NCI-H146 treated with DMSO at 0.1 percent for 48 hours (cell line): Measurements from ENCODE around the gene ARL4A.
A peak's percentile ranks its signal among the peaks of the same experiment; 100 is the strongest.
"Not testable (repeated sequence)": the region's sequence is repeated elsewhere in the genome, so short reads cannot be mapped to it uniquely, and the experiment has no call there.

Source experiments
- DNase-seq: peaks from one replicate; lab custom pipeline; 2025; ENCODE audit not compliant: unreplicated experiment; lab: John Stamatoyannopoulos, UW

ARL4A gene

GRCh38 chr7:12686891-12687717, at the start of gene ARL4A:
ARL4A (plus strand) TSS chr7:12687633; CDS start chr7:12688255, 622 bp downstream.
- DNase-seq: peak; percentile 97

GRCh38 chr7:12637819-12638592, 49.4 kb upstream of the ARL4A start:
- no peak for DNase-seq

GRCh38 chr7:12638851-12639456, 48.5 kb upstream of the ARL4A start:
- DNase-seq: peak; percentile 55

- peak; percentile 13 for DNase-seq
Measured at GRCh38 chr7:12640299-12641096, 46.9 kb upstream of the ARL4A start.

- DNase-seq: no peak
Measured at GRCh38 chr7:12641196-12641595, 46.2 kb upstream of the ARL4A start.

GRCh38 chr7:12642508-12642907, 44.9 kb upstream of the ARL4A start:
- DNase-seq: no peak

GRCh38 chr7:12643001-12643643, 44.3 kb upstream of the ARL4A start:
- DNase-seq: no peak

- DNase-seq: no peak
Measured at GRCh38 chr7:12643644-12644043, 43.8 kb upstream of the ARL4A start.

- not testable (repeated sequence) for DNase-seq
Measured at GRCh38 chr7:12645212-12645611, 42.2 kb upstream of the ARL4A start.

- no peak for DNase-seq
Measured at GRCh38 chr7:12646139-12646538, 41.3 kb upstream of the ARL4A start.

GRCh38 chr7:12647364-12648219, 39.8 kb upstream of the ARL4A start:
- no peak for DNase-seq

GRCh38 chr7:12648704-12649261, 38.6 kb upstream of the ARL4A start:
- no peak for DNase-seq

- no peak for DNase-seq
Measured at GRCh38 chr7:12649348-12649747, 38.1 kb upstream of the ARL4A start.

- no peak for DNase-seq
Measured at GRCh38 chr7:12650080-12650479, 37.4 kb upstream of the ARL4A start.

- DNase-seq: no peak
Measured at GRCh38 chr7:12653110-12653509, 34.3 kb upstream of the ARL4A start.

GRCh38 chr7:12653518-12653917, 33.9 kb upstream of the ARL4A start:
- no peak for DNase-seq

GRCh38 chr7:12655161-12655560, 32.3 kb upstream of the ARL4A start:
- DNase-seq: no peak

GRCh38 chr7:12660423-12660822, 27.0 kb upstream of the ARL4A start:
- DNase-seq: not testable (repeated sequence)

GRCh38 chr7:12660986-12661385, 26.4 kb upstream of the ARL4A start:
- not testable (repeated sequence) for DNase-seq
